K562 (cell line): Measurements from ENCODE around the gene PLCB1. TPM values are rescaled to one million over a fixed set of nuclear protein-coding genes. Genes with fewer than 3 reads are reported as not detected.

Source experiments
- ATAC-seq: fragments of 200-7000 bp; cut with Tn5 transposase; 3 replicates; pipeline ENCODE4 v1.9.1; 2020; ENCODE audit warnings: moderate library complexity
- BruUV-seq: library from RNA; stranded (reverse); fragments of 400-500 nt; replicated peaks from 2 replicates; lab custom pipeline; 2021; lab: Mats Ljungman, UMichigan
- CTCF ChIA-PET: fragments of 300-600 bp; formaldehyde crosslinking; extraction: SDS; loops from one replicate; lab custom pipeline; 2021; ENCODE audit warnings: low intra/inter-chr PET ratio; lab: Yijun Ruan, JAX
- POLR2A ChIA-PET: fragments of 300-600, 350-650 bp; sonication (Branson Sonifier 250); formaldehyde crosslinking; extraction: SDS; loops from one replicate; lab custom pipeline; 2021; ENCODE audit warnings: antibody characterized with exemption, inconsistent platforms; lab: Yijun Ruan, JAX
- DNase-seq, 4 experiments: peaks; one replicate each; pipeline versions ENCODE4 v3.0.0 to v3.0.0-alpha.2; 2011 to 2018; ENCODE audit warnings: low spot score in 3 of 4, mixed read lengths in 3 of 4; ENCODE audit errors: extremely low read depth in 1 of 4
- FAIRE-seq: peaks from 2 replicates; lab custom pipeline; 2011; peaks lifted over from hg19 to GRCh38; lab: Jason Lieb, UNC
- H2AFZ ChIP-seq: 2 replicates; pipeline ENCODE4 v1.6.0; 2011; ENCODE audit warnings: low read depth, low read length, control low read depth, inconsistent platforms
- H3K27ac ChIP-seq: fragments of 200-600 bp; 3 replicates; pipeline ENCODE4 v1.8.0; 2011; ENCODE audit warnings: low read depth, mild to moderate bottlenecking, control low read depth, inconsistent platforms, low read length, moderate library complexity, mixed read lengths; ENCODE audit errors: extremely low read depth
- H3K27me3 ChIP-seq, 2 experiments: fragments of 300-600 bp in 1 of 2; 2 replicates in 1 of 2; 3 replicates in 1 of 2; pipeline versions ENCODE4 v1.6.0 to v1.8.0; 2011; ENCODE audit warnings: inconsistent platforms in 2 of 2, low read length in 2 of 2, mild to moderate bottlenecking in 1 of 2, mixed read lengths in 1 of 2, moderate library complexity in 1 of 2; ENCODE audit not compliant: control insufficient read depth in 2 of 2, insufficient read depth in 2 of 2
- H3K36me3 ChIP-seq: fragments of 300-600 bp; 3 replicates; pipeline ENCODE4 v1.8.0; 2011; ENCODE audit warnings: mild to moderate bottlenecking, low read length, inconsistent platforms; ENCODE audit not compliant: control insufficient read depth, insufficient read depth
- H3K4me1 ChIP-seq, 2 experiments: fragments of 200-600 bp in 1 of 2; replicated peaks in 1 of 2; 2 replicates in 1 of 2; 3 replicates in 1 of 2; pipeline versions ENCODE4 v1.5.1 to v1.8.0; 2011; ENCODE audit warnings: inconsistent platforms in 2 of 2, low read length in 2 of 2, mild to moderate bottlenecking in 1 of 2, mixed read lengths in 1 of 2, moderate library complexity in 1 of 2; ENCODE audit not compliant: control insufficient read depth in 2 of 2, insufficient read depth in 2 of 2
- H3K4me2 ChIP-seq: 2 replicates; pipeline ENCODE4 v1.6.1; 2011; ENCODE audit warnings: low read length, control low read depth, inconsistent platforms, mixed read lengths; ENCODE audit not compliant: insufficient read depth
- H3K4me3 ChIP-seq: fragments of 200-600 bp; sonication (generic), shearing (Covaris generic); 2 replicates; pipeline ENCODE4 v1.5.1; 2016; ENCODE audit warnings: control low read depth, inconsistent platforms
- H3K79me2 ChIP-seq: fragments of 200-600 bp; 3 replicates; pipeline ENCODE4 v1.8.0; 2011; ENCODE audit warnings: low read length, inconsistent platforms; ENCODE audit not compliant: control insufficient read depth, insufficient read depth
- H3K9ac ChIP-seq, 2 experiments: 2 replicates each; pipeline versions ENCODE4 v1.6.0 to v1.6.1; 2011; ENCODE audit warnings: low read depth in 2 of 2, low read length in 2 of 2, control low read depth in 1 of 2, inconsistent platforms in 1 of 2, mild to moderate bottlenecking in 1 of 2, mixed read lengths in 1 of 2; ENCODE audit not compliant: insufficient read depth in 1 of 2
- H3K9me1 ChIP-seq: one replicate; pipeline ENCODE4 v1.6.0; 2011; ENCODE audit warnings: inconsistent platforms, mild to moderate bottlenecking, low read length, moderate library complexity; ENCODE audit not compliant: control insufficient read depth, insufficient read depth
- H3K9me3 ChIP-seq: replicated peaks from 2 replicates; pipeline ENCODE4 v1.5.1; 2011; ENCODE audit warnings: low read depth, low read length, inconsistent platforms; ENCODE audit not compliant: control insufficient read depth, insufficient read depth
- H4K20me1 ChIP-seq: replicated peaks from 2 replicates; pipeline ENCODE4 v1.6.1; 2011; ENCODE audit warnings: low read length, inconsistent platforms, mixed read lengths; ENCODE audit not compliant: control insufficient read depth, insufficient read depth
- CREB1 ChIP-seq, 2 experiments: sonication (generic) in 1 of 2; formaldehyde crosslinking in 1 of 2; IDR thresholded peaks; 2 replicates each; pipeline versions ENCODE4 v1.6.1 to v1.8.0; 2012 to 2022; ENCODE audit warnings: inconsistent platforms in 1 of 2, mild to moderate bottlenecking in 1 of 2, missing genetic modification reagents in 1 of 2, moderate library complexity in 1 of 2
- IRF1 ChIP-seq: sonication (generic); formaldehyde crosslinking; IDR thresholded peaks from 2 replicates; pipeline ENCODE4 v1.8.0; 2022; ENCODE audit warnings: missing genetic modification reagents, mild to moderate bottlenecking, borderline replicate concordance
- PRMT5 ChIP-seq: sonication (generic); formaldehyde crosslinking; IDR thresholded peaks from 2 replicates; pipeline ENCODE4 v1.5.0; 2020; ENCODE audit warnings: missing genetic modification reagents
- YY1 ChIP-seq, 3 experiments: IDR thresholded peaks; 2 replicates each; pipeline ENCODE4 v1.6.1; 2011; ENCODE audit warnings: low read length in 2 of 3, mild to moderate bottlenecking in 2 of 3, moderate library complexity in 2 of 3, borderline replicate concordance in 1 of 3, control low read depth in 1 of 3, low read depth in 1 of 3; ENCODE audit not compliant: insufficient read depth in 3 of 3, insufficient replicate concordance in 2 of 3, control insufficient read depth in 1 of 3, insufficient read length in 1 of 3; ENCODE audit errors: extremely low read depth in 1 of 3
- ZNF316 ChIP-seq: fragments of 450-650 bp; IDR thresholded peaks from 2 replicates; pipeline ENCODE4 v1.6.1; 2016
- ZNF766 ChIP-seq: fragments of 200-800 bp; sonication (Bioruptor generic); conservative IDR thresholded peaks from 2 replicates; pipeline ENCODE4 v1.6.1; 2016; ENCODE audit warnings: missing genetic modification characterization, missing compliant biosample characterization
- ZNF785 ChIP-seq: fragments of 250-450 bp; sonication (Bioruptor Pico); IDR thresholded peaks from 2 replicates; pipeline ENCODE4 v1.4.0; 2020; ENCODE audit warnings: mild to moderate bottlenecking
- WGBS: fragments of 100-300 bp; shearing (Covaris generic); methylation state at CpG from one replicate; pipeline ENCODE4 v1.1.6; 2016; ENCODE audit warnings: low coverage, mixed read lengths; ENCODE audit not compliant: insufficient coverage; ENCODE audit errors: missing lambda C conversion rate; 5-methylcytosine and 5-hydroxymethylcytosine counted together
- in situ Hi-C: fragments of 300-500 bp; cut with MboI; formaldehyde crosslinking; loops from 4 replicates; pipeline ENCODE4 v1.15.0; 2018; ENCODE audit warnings: inconsistent platforms, mixed read lengths
- intact Hi-C: fragments of 100-400 bp; cut with micrococcal nuclease; formaldehyde crosslinking; loops from 2 replicates; pipeline ENCODE4 v1.14.2; 2022
- polyA plus RNA-seq, 8 experiments: library from polyadenylated mRNA; depleted of rRNA in 4 of 8; stranded (reverse) in 5 of 8; unstranded in 3 of 8; fragments of >200 nt; fragmentation: Nextera tagmentation in 2 of 8; fragmentation: Illumina TruSeq in 1 of 8; extraction: Ambion mirVana in 2 of 8; extraction: Trizol in 1 of 8; gene quantifications; 2 replicates each; pipeline versions ENCODE4 v1.2.1 to v1.2.3, GENCODE V29; 2011 to 2014; ENCODE audit warnings: inconsistent platforms in 1 of 8, missing spikeins in 1 of 8
- total RNA-seq, 7 experiments: library from RNA; depleted of rRNA in 6 of 7; stranded (reverse); fragments of >200 nt in 6 of 7; fragmentation: Illumina TruSeq in 2 of 7; extraction: Trizol in 2 of 7; gene quantifications; 2 replicates each; pipeline versions ENCODE4 v1.2.1 to v1.2.3, GENCODE V29; 2011 to 2021; ENCODE audit warnings: low replicate concordance in 1 of 7

PLCB1 gene
- total and polyA plus RNA-seq, 9 of the 15 experiments (the other 6 are each of a cell fraction or from before 2014, with no cell fraction given) = 0.34 to 3.1 (median 1.3) TPM

DNA sequence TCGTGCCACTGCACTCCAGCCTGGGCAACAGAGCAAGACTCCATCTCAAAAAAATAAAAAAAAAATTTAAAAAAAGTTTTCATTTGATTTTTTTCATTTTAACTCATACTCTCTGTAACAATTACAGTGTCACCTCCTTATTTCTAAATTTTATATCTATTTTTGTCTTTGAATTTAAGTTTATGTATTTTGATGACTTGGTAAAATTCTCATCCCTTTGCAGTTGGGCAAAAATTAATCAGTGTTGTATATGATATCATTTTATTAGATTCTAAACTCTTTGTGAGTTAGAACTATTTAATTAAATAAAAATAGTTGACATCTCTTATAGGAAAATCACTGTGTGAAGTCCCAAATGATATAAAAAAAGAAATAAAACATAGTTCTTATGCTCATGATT lies 270.7 kb downstream of the PLCB1 start:
- H3K4me2 ChIP-seq = no peak overlapping the region
- WGBS = 0% methylated on average over 1 of the region's 1 CpG
- no peak overlapping the region for H3K27ac ChIP-seq
- H3K4me1 ChIP-seq = no peaks in the 10 kb centered on the region
- no peaks in the 10 kb centered on the region for H3K27me3 ChIP-seq
- POLR2A ChIA-PET = no interaction called here
- no peak for ATAC-seq
- H2AFZ ChIP-seq = no peak overlapping the region
- CTCF ChIA-PET = no interaction called here
- H3K36me3 ChIP-seq = no peaks in the 10 kb centered on the region
- H3K4me3 ChIP-seq = no peak overlapping the region
- intact Hi-C loops = no loop called here
- H3K9me1 ChIP-seq = no peaks in the 10 kb centered on the region
- H3K9me3 ChIP-seq = no peaks in the 10 kb centered on the region
- in situ Hi-C loops = no loop called here
- TF ChIP-seq YY1 (IDR thresholded peaks at IDR 0.05; ENCODE audit: borderline replicate concordance in 1 of 3, control insufficient read depth in 1 of 3, extremely low read depth in 1 of 3, insufficient read depth in 3 of 3, insufficient read length in 1 of 3, insufficient replicate concordance in 2 of 3, low read depth in 1 of 3, low read length in 2 of 3) = no peak
- TF ChIP-seq ZNF766 = no peak
- no peak for TF ChIP-seq CREB1 (IDR thresholded peaks at IDR 0.05)
- no peak for TF ChIP-seq CREB1 (CRISPR knock-in tag; IDR thresholded peaks at IDR 0.05)
- no peak for TF ChIP-seq IRF1
- TF ChIP-seq ZNF785 (CRISPR knock-in tag) = no peak
- peak; percentile 26; the same call in 1 of the 2 replicates for TF ChIP-seq ZNF316
- no peak for TF ChIP-seq PRMT5 (CRISPR knock-in tag)
- no peaks in the 10 kb centered on the region for H3K79me2 ChIP-seq
- no peak for FAIRE-seq
- BruUV-seq = no TSS peak
- DNase-seq = no peak
- no peaks in the 10 kb centered on the region for H4K20me1 ChIP-seq
- no peak overlapping the region for H3K9ac ChIP-seq
